HEK293 (cell line): ENCODE measurements around the gene CCSER1.

ENCODE experiments used
- CTCF ChIA-PET: fragments of 350-600 bp; formaldehyde crosslinking; extraction: SDS; loops from one replicate; lab custom pipeline; 2021; ENCODE audit warnings: antibody characterized with exemption; lab: Yijun Ruan, JAX
- POLR2A ChIA-PET: fragments of 300-600 bp; formaldehyde crosslinking; extraction: SDS; loops from one replicate; lab custom pipeline; 2020; ENCODE audit warnings: antibody characterized with exemption, inconsistent platforms; lab: Yijun Ruan, JAX
- H3K27ac ChIP-seq: fragments of 200-500 bp; sonication (Bioruptor generic); 2 replicates; pipeline ENCODE4 v1.5.1; 2014; ENCODE audit warnings: low read depth, low read length, control low read depth, inconsistent platforms; ENCODE audit errors: extremely low read depth
- H3K36me3 ChIP-seq, 2 experiments: fragments of 200-500 bp in 1 of 2; sonication (Bioruptor generic) in 1 of 2; 1 replicate in 1 of 2; 2 replicates in 1 of 2; pipeline ENCODE4 v1.5.1; 2014 to 2017; ENCODE audit warnings: inconsistent platforms in 2 of 2, low read length in 2 of 2; ENCODE audit not compliant: control insufficient read depth in 2 of 2, insufficient read depth in 1 of 2
- H3K4me1 ChIP-seq: fragments of 200-500 bp; sonication (Bioruptor generic); 2 replicates; pipeline ENCODE4 v1.5.1; 2014; ENCODE audit warnings: mild to moderate bottlenecking, low read length, inconsistent platforms; ENCODE audit not compliant: control insufficient read depth, insufficient read depth
- H3K4me3 ChIP-seq: 2 replicates; pipeline ENCODE4 v1.5.1; 2011; ENCODE audit warnings: low read depth, mild to moderate bottlenecking, control low read depth, low read length, moderate library complexity
- H3K9me3 ChIP-seq: fragments of 200-500 bp; sonication (Bioruptor generic); 2 replicates; pipeline ENCODE4 v1.5.1; 2014; ENCODE audit warnings: low read depth, low read length, inconsistent platforms; ENCODE audit not compliant: control insufficient read depth, insufficient read depth
- BCL11A ChIP-seq: fragments of 450-650 bp; formaldehyde crosslinking; IDR thresholded peaks from 2 replicates; pipeline ENCODE4 v1.5.1; 2016; ENCODE audit warnings: low read depth, missing biosample characterization, missing genetic modification characterization
- GLI4 ChIP-seq: fragments of 450-650 bp; formaldehyde crosslinking; IDR thresholded peaks from 2 replicates; pipeline ENCODE4 v1.5.1; 2016; ENCODE audit warnings: missing biosample characterization, missing genetic modification characterization
- HOXD13 ChIP-seq: sonication (generic); formaldehyde crosslinking; IDR thresholded peaks from 2 replicates; pipeline ENCODE4 v1.8.0; 2022; ENCODE audit warnings: missing genetic modification reagents, borderline replicate concordance
- MEIS1 ChIP-seq: sonication (generic); formaldehyde crosslinking; IDR thresholded peaks from 2 replicates; pipeline ENCODE4 v1.8.1; 2022; ENCODE audit warnings: missing genetic modification reagents, mild to moderate bottlenecking, borderline replicate concordance
- PRDM2 ChIP-seq: fragments of 450-650 bp; formaldehyde crosslinking; IDR thresholded peaks from 2 replicates; pipeline ENCODE4 v1.5.1; 2016; ENCODE audit warnings: missing biosample characterization, missing genetic modification characterization, borderline replicate concordance
- RBAK ChIP-seq: fragments of 450-650 bp; formaldehyde crosslinking; IDR thresholded peaks from 2 replicates; pipeline ENCODE4 v1.5.1; 2016; ENCODE audit warnings: missing biosample characterization, missing genetic modification characterization
- REPIN1 ChIP-seq: fragments of 450-650 bp; formaldehyde crosslinking; IDR thresholded peaks from 2 replicates; pipeline ENCODE4 v1.5.1; 2017; ENCODE audit warnings: missing biosample characterization, missing genetic modification characterization, low read depth
- SCRT1 ChIP-seq: fragments of 450-650 bp; formaldehyde crosslinking; IDR thresholded peaks from 2 replicates; pipeline ENCODE4 v1.5.1; 2016; ENCODE audit warnings: missing biosample characterization, missing genetic modification characterization, borderline replicate concordance
- SP3 ChIP-seq: fragments of 450-650 bp; formaldehyde crosslinking; IDR thresholded peaks from 2 replicates; pipeline ENCODE4 v1.5.1; 2016; ENCODE audit warnings: missing biosample characterization, missing genetic modification characterization
- ZNF10 ChIP-seq: fragments of 450-650 bp; formaldehyde crosslinking; IDR thresholded peaks from 2 replicates; pipeline ENCODE4 v1.5.1; 2017; ENCODE audit warnings: missing biosample characterization, missing genetic modification characterization
- ZNF19 ChIP-seq: fragments of 450-650 bp; formaldehyde crosslinking; IDR thresholded peaks from 2 replicates; pipeline ENCODE4; 2016; ENCODE audit warnings: missing biosample characterization, missing genetic modification characterization, low read depth
- ZNF398 ChIP-seq: fragments of 450-650 bp; formaldehyde crosslinking; IDR thresholded peaks from 2 replicates; pipeline ENCODE4 v1.5.1; 2017; ENCODE audit warnings: missing biosample characterization, missing genetic modification characterization
- ZNF416 ChIP-seq: fragments of 450-650 bp; formaldehyde crosslinking; IDR thresholded peaks from 2 replicates; pipeline ENCODE4 v1.5.1; 2016; ENCODE audit warnings: missing biosample characterization, missing genetic modification characterization
- ZNF529 ChIP-seq: fragments of 450-650 bp; formaldehyde crosslinking; IDR thresholded peaks from 2 replicates; pipeline ENCODE4 v1.5.1; 2017; ENCODE audit warnings: missing genetic modification characterization, missing biosample characterization; ENCODE audit not compliant: insufficient replicate concordance
- ZNF544 ChIP-seq: fragments of 450-650 bp; formaldehyde crosslinking; IDR thresholded peaks from 2 replicates; pipeline ENCODE4 v1.5.0; 2017; ENCODE audit warnings: missing biosample characterization, missing genetic modification characterization
- ZNF621 ChIP-seq: fragments of 450-650 bp; formaldehyde crosslinking; IDR thresholded peaks from 2 replicates; pipeline ENCODE4 v1.5.1; 2017; ENCODE audit warnings: missing biosample characterization, missing genetic modification characterization
- ZSCAN16 ChIP-seq: fragments of 450-650 bp; formaldehyde crosslinking; IDR thresholded peaks from 2 replicates; pipeline ENCODE4 v1.5.1; 2016; ENCODE audit warnings: missing biosample characterization, missing genetic modification characterization
- TF ChIP-seq, protein P1 (sequence below): fragments of 450-650 bp; formaldehyde crosslinking; IDR thresholded peaks from 2 replicates; pipeline ENCODE4 v1.5.1; 2016; ENCODE audit warnings: missing biosample characterization, missing genetic modification characterization
- TF ChIP-seq, protein P2 (sequence below): fragments of 450-650 bp; IDR thresholded peaks from 2 replicates; pipeline ENCODE4 v1.5.1; 2018; ENCODE audit warnings: missing biosample characterization, missing genetic modification characterization

Gene CCSER1

GRCh38 chr4:91035276-91035675 lies 908.1 kb downstream of the CCSER1 start:
- Histone ChIP-seq H3K36me3 (no peaks in the 10 kb centered on the region), H3K27ac (no peak overlapping the region), H3K9me3 (no peaks in the 10 kb centered on the region), H3K4me3 (no peak overlapping the region), H3K4me1 (no peaks in the 10 kb centered on the region)
- TF ChIP-seq, protein P1, sequence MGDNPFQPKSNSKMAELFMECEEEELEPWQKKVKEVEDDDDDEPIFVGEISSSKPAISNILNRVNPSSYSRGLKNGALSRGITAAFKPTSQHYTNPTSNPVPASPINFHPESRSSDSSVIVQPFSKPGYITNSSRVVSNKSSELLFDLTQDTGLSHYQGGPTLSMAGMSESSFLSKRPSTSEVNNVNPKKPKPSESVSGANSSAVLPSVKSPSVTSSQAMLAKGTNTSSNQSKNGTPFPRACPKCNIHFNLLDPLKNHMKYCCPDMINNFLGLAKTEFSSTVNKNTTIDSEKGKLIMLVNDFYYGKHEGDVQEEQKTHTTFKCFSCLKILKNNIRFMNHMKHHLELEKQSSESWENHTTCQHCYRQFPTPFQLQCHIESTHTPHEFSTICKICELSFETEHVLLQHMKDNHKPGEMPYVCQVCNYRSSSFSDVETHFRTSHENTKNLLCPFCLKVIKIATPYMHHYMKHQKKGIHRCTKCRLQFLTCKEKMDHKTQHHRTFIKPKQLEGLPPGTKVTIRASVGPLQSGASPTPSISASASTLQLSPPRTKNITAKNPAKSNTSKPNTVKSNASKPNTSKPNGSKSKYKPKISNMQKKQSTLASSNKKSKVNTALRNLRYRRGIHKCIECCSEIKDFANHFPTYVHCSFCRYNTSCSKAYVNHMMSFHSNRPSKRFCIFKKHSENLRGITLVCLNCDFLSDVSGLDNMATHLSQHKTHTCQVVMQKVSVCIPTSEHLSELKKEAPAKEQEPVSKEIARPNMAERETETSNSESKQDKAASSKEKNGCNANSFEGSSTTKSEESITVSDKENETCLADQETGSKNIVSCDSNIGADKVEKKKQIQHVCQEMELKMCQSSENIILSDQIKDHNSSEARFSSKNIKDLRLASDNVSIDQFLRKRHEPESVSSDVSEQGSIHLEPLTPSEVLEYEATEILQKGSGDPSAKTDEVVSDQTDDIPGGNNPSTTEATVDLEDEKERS (tag by site-specific recombination): no peak
- TF ChIP-seq HOXD13 (CRISPR knock-in tag) (no peak), ZNF544 (tag by site-specific recombination) (no peak), PRDM2 (tag by site-specific recombination) (no peak), ZNF529 (tag by site-specific recombination) (no peak), ZNF10 (tag by site-specific recombination) (no peak), REPIN1 (tag by site-specific recombination) (no peak), GLI4 (tag by site-specific recombination) (no peak), ZSCAN16 (tag by site-specific recombination) (no peak), ZNF416 (no peak), RBAK (tag by site-specific recombination) (no peak), SP3 (tag by site-specific recombination) (no peak), SCRT1 (tag by site-specific recombination) (no peak), ZNF621 (no peak), ZNF398 (tag by site-specific recombination) (no peak), MEIS1 (CRISPR knock-in tag) (no peak), ZNF19 (no peak), BCL11A (tag by site-specific recombination) (no peak)
- TF ChIP-seq, protein P2, sequence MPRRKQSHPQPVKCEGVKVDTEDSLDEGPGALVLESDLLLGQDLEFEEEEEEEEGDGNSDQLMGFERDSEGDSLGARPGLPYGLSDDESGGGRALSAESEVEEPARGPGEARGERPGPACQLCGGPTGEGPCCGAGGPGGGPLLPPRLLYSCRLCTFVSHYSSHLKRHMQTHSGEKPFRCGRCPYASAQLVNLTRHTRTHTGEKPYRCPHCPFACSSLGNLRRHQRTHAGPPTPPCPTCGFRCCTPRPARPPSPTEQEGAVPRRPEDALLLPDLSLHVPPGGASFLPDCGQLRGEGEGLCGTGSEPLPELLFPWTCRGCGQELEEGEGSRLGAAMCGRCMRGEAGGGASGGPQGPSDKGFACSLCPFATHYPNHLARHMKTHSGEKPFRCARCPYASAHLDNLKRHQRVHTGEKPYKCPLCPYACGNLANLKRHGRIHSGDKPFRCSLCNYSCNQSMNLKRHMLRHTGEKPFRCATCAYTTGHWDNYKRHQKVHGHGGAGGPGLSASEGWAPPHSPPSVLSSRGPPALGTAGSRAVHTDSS: no peak
- ChIA-PET POLR2A (no interaction called here), CTCF (interaction anchor here (1.0 kb wide), 1 partner anchor 74 kb away, joined by 3 read pairs; no protein-coding TSS in a partner anchor)
